ENCODE data around the gene KIF2A. TPM values are rescaled to one million over a fixed set of nuclear protein-coding genes. Genes with fewer than 3 reads are reported as not detected.

KIF2A gene
- total and polyA plus RNA-seq, 2 of the 8 experiments (the other 6 are each of a cell fraction or from before 2014, with no cell fraction given): 18.4 to 97.1 TPM

Other genes starting within 250 kb of the KIF2A start
- gene DIMT1, start 97.7 kb downstream of the KIF2A start, total RNA-seq (2021; fragmentation: NEBNext Ultra II Directional; extraction: Animal tissue kit (Norgen Biotek cat#: 25700)): 39.2 and 42.1 TPM in 2 replicates
- 14.1 and 19.3 TPM in 2 replicates for gene DIMT1, start 97.7 kb downstream of the KIF2A start, polyA plus RNA-seq (2011; rRNA removed)
- gene IPO11, start 106.6 kb downstream of the KIF2A start, total RNA-seq (2021; fragmentation: NEBNext Ultra II Directional; extraction: Animal tissue kit (Norgen Biotek cat#: 25700)): 64.4 and 70.2 TPM in 2 replicates
- gene IPO11, start 106.6 kb downstream of the KIF2A start, polyA plus RNA-seq (2011; rRNA removed): 20.1 and 23.6 TPM in 2 replicates

Data from H1 (cell line).